H1 (cell line): ENCODE measurements around the gene ARV1. TPM values are rescaled to one million over a fixed set of nuclear protein-coding genes. Genes with fewer than 3 reads are reported as not detected.

Source experiments
- CTCF ChIA-PET: fragments of 300-600 bp; sonication (Branson Sonifier 250); formaldehyde crosslinking; loops from one replicate; lab custom pipeline; 2021; ENCODE audit not compliant: partially characterized antibody; lab: Charles Lee
- POLR2A ChIA-PET: fragments of 300-600 bp; sonication (Branson Sonifier 250); formaldehyde crosslinking; loops from one replicate; lab custom pipeline; 2021; ENCODE audit warnings: inconsistent platforms; ENCODE audit not compliant: partially characterized antibody; lab: Charles Lee
- DNase-seq, 2 experiments: peaks; one replicate each; pipeline versions ENCODE4 v3.0.0 to v3.0.0-alpha.2; 2010 to 2022; ENCODE audit warnings: low spot score in 2 of 2, low read depth in 1 of 2, mixed read lengths in 1 of 2
- FAIRE-seq: peaks from 2 replicates; lab custom pipeline; 2011; peaks lifted over from hg19 to GRCh38; lab: Jason Lieb, UNC
- H2AFZ ChIP-seq: 2 replicates; pipeline ENCODE4 v1.8.1; 2012; ENCODE audit warnings: low read length, inconsistent platforms
- H2AK5ac ChIP-seq: 2 replicates; pipeline ENCODE4 v1.6.1; 2013; ENCODE audit warnings: low read depth, low read length
- H2BK120ac ChIP-seq: replicated peaks from 2 replicates; pipeline ENCODE3; 2013; ENCODE audit warnings: low read depth, low read length, inconsistent platforms
- H2BK12ac ChIP-seq: 2 replicates; pipeline ENCODE4 v1.6.1; 2013; ENCODE audit warnings: low read depth, low read length
- H2BK15ac ChIP-seq: 2 replicates; pipeline ENCODE4 v1.6.1; 2013; ENCODE audit warnings: low read length
- H2BK20ac ChIP-seq: 2 replicates; pipeline ENCODE4 v1.6.1; 2013; ENCODE audit warnings: low read length
- H2BK5ac ChIP-seq: 2 replicates; pipeline ENCODE4 v1.6.1; 2013; ENCODE audit warnings: low read depth, low read length
- H3K14ac ChIP-seq: 2 replicates; pipeline ENCODE4 v1.6.1; 2013; ENCODE audit warnings: inconsistent platforms; ENCODE audit not compliant: insufficient read length
- H3K18ac ChIP-seq: 2 replicates; pipeline ENCODE4 v1.6.1; 2013; ENCODE audit warnings: low read length; ENCODE audit errors: extremely low read depth
- H3K23ac ChIP-seq: 2 replicates; pipeline ENCODE4 v1.6.1; 2013; ENCODE audit warnings: inconsistent platforms; ENCODE audit not compliant: insufficient read length
- H3K23me2 ChIP-seq: 2 replicates; pipeline ENCODE4 v1.6.1; 2013; ENCODE audit warnings: low read depth, low read length
- H3K27ac ChIP-seq: 2 replicates; pipeline ENCODE4 v1.6.1; 2011; ENCODE audit warnings: low read depth, low read length, inconsistent platforms
- H3K27me3 ChIP-seq, 4 experiments: replicated peaks in 1 of 4; 1 replicate in 1 of 4; 2 replicates in 3 of 4; pipeline versions ENCODE4 v1.6.1 to v1.8.1; 2011 to 2013; ENCODE audit warnings: low read length in 3 of 4, mild to moderate bottlenecking in 3 of 4, inconsistent platforms in 2 of 4, mixed read lengths in 2 of 4, moderate library complexity in 1 of 4; ENCODE audit not compliant: control insufficient read depth in 3 of 4, insufficient read depth in 3 of 4; ENCODE audit errors: extremely low read depth in 1 of 4
- H3K36me3 ChIP-seq, 4 experiments: 2 replicates each; pipeline versions ENCODE4 v1.6.1 to v1.8.1; 2011 to 2013; ENCODE audit warnings: mild to moderate bottlenecking in 4 of 4, low read length in 3 of 4, moderate library complexity in 2 of 4, control low read depth in 1 of 4, inconsistent platforms in 1 of 4; ENCODE audit not compliant: insufficient read depth in 4 of 4, control insufficient read depth in 2 of 4
- H3K4ac ChIP-seq: replicated peaks from 2 replicates; pipeline ENCODE3; 2013; ENCODE audit warnings: low read length, low read depth, mixed read lengths, inconsistent platforms; ENCODE audit not compliant: insufficient read length
- H3K4me1 ChIP-seq, 4 experiments: replicated peaks in 1 of 4; 1 replicate in 1 of 4; 2 replicates in 3 of 4; pipeline versions ENCODE4 v1.6.1 to v1.8.1; 2011 to 2013; ENCODE audit warnings: low read length in 3 of 4, inconsistent platforms in 2 of 4, mixed read lengths in 1 of 4; ENCODE audit not compliant: insufficient read depth in 4 of 4, control insufficient read depth in 3 of 4
- H3K4me2 ChIP-seq, 2 experiments: 2 replicates each; pipeline versions ENCODE4 v1.6.1 to v1.8.1; 2011 to 2013; ENCODE audit warnings: low read depth in 2 of 2, low read length in 2 of 2, control low read depth in 1 of 2, inconsistent platforms in 1 of 2, mild to moderate bottlenecking in 1 of 2; ENCODE audit not compliant: insufficient read depth in 1 of 2
- H3K4me3 ChIP-seq, 4 experiments: fragments of 200-600, 300-600 bp in 1 of 4; sonication (generic), shearing (Covaris generic), sonication (Bioruptor Twin) in 1 of 4; 2 replicates each; pipeline versions ENCODE4 v1.5.1 to v1.8.1; 2011 to 2016; ENCODE audit warnings: low read length in 4 of 4, low read depth in 3 of 4, control low read depth in 2 of 4, inconsistent platforms in 2 of 4, mild to moderate bottlenecking in 2 of 4, mixed read lengths in 1 of 4, moderate library complexity in 1 of 4; ENCODE audit not compliant: insufficient read depth in 2 of 4; ENCODE audit errors: extremely low read depth in 1 of 4
- H3K56ac ChIP-seq: replicated peaks from 2 replicates; pipeline ENCODE3; 2013; ENCODE audit warnings: low read depth, mild to moderate bottlenecking, mixed read lengths, low read length, inconsistent platforms; ENCODE audit not compliant: insufficient read length
- H3K79me1 ChIP-seq: 2 replicates; pipeline ENCODE4 v1.6.1; 2013; ENCODE audit warnings: low read depth, low read length, control low read depth
- H3K79me2 ChIP-seq, 2 experiments: 2 replicates each; pipeline versions ENCODE4 v1.6.1 to v1.8.1; 2012 to 2013; ENCODE audit warnings: low read length in 2 of 2, mild to moderate bottlenecking in 2 of 2, inconsistent platforms in 1 of 2; ENCODE audit not compliant: insufficient read depth in 2 of 2, control insufficient read depth in 1 of 2
- H3K9ac ChIP-seq, 4 experiments: replicated peaks in 1 of 4; 1 replicate in 1 of 4; 2 replicates in 3 of 4; pipeline versions ENCODE4 v1.6.1 to v1.8.1; 2011 to 2013; ENCODE audit warnings: low read depth in 3 of 4, low read length in 3 of 4, control low read depth in 2 of 4, mild to moderate bottlenecking in 2 of 4, moderate library complexity in 2 of 4, inconsistent platforms in 1 of 4; ENCODE audit errors: extremely low read depth in 1 of 4
- H3K9me3 ChIP-seq, 2 experiments: 2 replicates each; pipeline versions ENCODE4 v1.6.1 to v1.8.1; 2012 to 2013; ENCODE audit warnings: mild to moderate bottlenecking in 2 of 2, moderate library complexity in 2 of 2, control low read depth in 1 of 2, inconsistent platforms in 1 of 2, low read depth in 1 of 2, low read length in 1 of 2, mixed read lengths in 1 of 2; ENCODE audit not compliant: insufficient read depth in 2 of 2
- H4K20me1 ChIP-seq, 2 experiments: replicated peaks in 1 of 2; 2 replicates each; pipeline versions ENCODE3 to v1.8.1; 2011 to 2013; ENCODE audit warnings: inconsistent platforms in 2 of 2, low read length in 2 of 2, mild to moderate bottlenecking in 1 of 2; ENCODE audit not compliant: insufficient read depth in 2 of 2, control insufficient read depth in 1 of 2
- H4K5ac ChIP-seq: 2 replicates; pipeline ENCODE4 v1.6.1; 2013; ENCODE audit warnings: low read length, low read depth, mixed read lengths, inconsistent platforms; ENCODE audit not compliant: insufficient read length
- H4K8ac ChIP-seq: 2 replicates; pipeline ENCODE4 v1.8.0; 2013; ENCODE audit warnings: mild to moderate bottlenecking, moderate library complexity, low read length, inconsistent platforms; ENCODE audit not compliant: insufficient read depth; ENCODE audit errors: extremely low read depth
- H4K91ac ChIP-seq: replicated peaks from 2 replicates; pipeline ENCODE3; 2013; ENCODE audit warnings: low read length, mixed read lengths, inconsistent platforms; ENCODE audit not compliant: insufficient read length
- CBX5 ChIP-seq: fragments of 300-800, 300-1000 bp; sonication (generic); IDR thresholded peaks from 2 replicates; pipeline ENCODE4 v1.7.1; 2016; ENCODE audit warnings: antibody characterized with exemption, low read length, low read depth
- CTBP2 ChIP-seq: IDR thresholded peaks from 2 replicates; pipeline ENCODE4 v1.7.0; 2011; ENCODE audit warnings: borderline replicate concordance, mild to moderate bottlenecking, moderate library complexity, mixed read lengths, low read length; ENCODE audit not compliant: insufficient read depth, insufficient read length
- EP300 ChIP-seq, 2 experiments: IDR thresholded peaks; 1 replicate in 1 of 2; 2 replicates in 1 of 2; pipeline ENCODE4 v1.6.1; 2011 to 2012; ENCODE audit warnings: low read depth in 2 of 2, low read length in 2 of 2, mild to moderate bottlenecking in 2 of 2, borderline replicate concordance in 1 of 2, inconsistent platforms in 1 of 2, moderate library complexity in 1 of 2
- JUN ChIP-seq: IDR thresholded peaks from 2 replicates; pipeline ENCODE4 v1.6.1; 2011; ENCODE audit warnings: low read depth, mild to moderate bottlenecking, improper control_type of control experiment, low read length
- MAFK ChIP-seq: IDR thresholded peaks from 2 replicates; pipeline ENCODE4 v1.6.1; 2012; ENCODE audit warnings: low read depth, mild to moderate bottlenecking, improper control_type of control experiment, low read length
- RFX5 ChIP-seq: IDR thresholded peaks from 2 replicates; pipeline ENCODE4 v1.6.1; 2011; ENCODE audit warnings: low read depth, low read length, improper control_type of control experiment, borderline replicate concordance
- TBP ChIP-seq: IDR thresholded peaks from 2 replicates; pipeline ENCODE4 v1.6.1; 2011; ENCODE audit warnings: low read depth, low read length, improper control_type of control experiment
- WGBS, 2 experiments: shearing (Covaris generic) in 1 of 2; methylation state at CpG; one replicate each; pipeline versions ENCODE4 v1.1.6 to v1.1.7; 2013 to 2015; ENCODE audit warnings: low lambda C conversion rate in 2 of 2, mixed read lengths in 2 of 2, inconsistent platforms in 1 of 2, low coverage in 1 of 2, missing lambda C conversion rate in 1 of 2; ENCODE audit not compliant: insufficient replicate concordance in 2 of 2, insufficient coverage in 1 of 2, insufficient read length in 1 of 2; ENCODE audit errors: extremely low coverage in 1 of 2, missing lambda C conversion rate in 1 of 2; 5-methylcytosine and 5-hydroxymethylcytosine counted together
- polyA plus RNA-seq, 7 experiments: library from polyadenylated mRNA; depleted of rRNA in 3 of 7; stranded (reverse) in 5 of 7; unstranded in 2 of 7; fragments of >200 nt in 5 of 7; fragments of 200-250 nt in 2 of 7; gene quantifications; 1 replicate in 5 of 7; 2 replicates in 1 of 7; 4 replicates in 1 of 7; pipeline versions ENCODE4 v1.2.1 to v1.2.3, GENCODE V29; 2011 to 2013; ENCODE audit warnings: missing spikeins in 2 of 7, mixed read lengths in 2 of 7
- total RNA-seq: library from RNA; stranded (reverse); fragmentation: NEBNext Ultra II Directional; extraction: Animal tissue kit (Norgen Biotek cat#: 25700); gene quantifications from 2 replicates; pipeline ENCODE4 v1.2.1, GENCODE V29; 2021
- TF ChIP-seq, protein P1 (sequence below): IDR thresholded peaks from 2 replicates; pipeline ENCODE4 v1.6.1; 2011; ENCODE audit warnings: low read length, improper control_type of control experiment

Gene ARV1
- total and polyA plus RNA-seq, 2 of the 8 experiments (the other 6 are each of a cell fraction or from before 2014, with no cell fraction given), result 13.1 to 13.4 TPM

DNA sequence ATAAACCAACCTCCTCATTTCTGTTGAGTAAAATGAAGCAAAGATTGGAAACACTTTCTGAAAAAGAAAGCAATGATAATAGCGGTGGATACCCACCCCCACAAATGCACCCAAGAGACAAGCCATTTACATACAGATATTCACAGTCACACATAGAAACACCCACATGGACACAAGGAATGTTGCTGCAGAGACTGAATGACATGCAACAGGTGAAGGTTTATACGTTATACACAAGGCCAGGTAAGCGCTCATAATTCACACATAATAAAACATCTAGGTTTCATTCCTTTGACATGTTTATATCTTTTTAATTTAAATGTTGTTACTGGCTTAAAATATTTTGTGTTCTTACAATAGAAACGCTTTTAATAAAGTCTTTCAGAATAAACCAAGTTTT, 21.3 kb downstream of the ARV1 start:
- Histone ChIP-seq H3K9ac (no peak overlapping the region), H3K79me2 (no peaks in the 10 kb centered on the region), H2BK20ac (no peak overlapping the region), H2BK120ac (no peak overlapping the region), H4K91ac (no peak overlapping the region), H2BK5ac (no peak overlapping the region), H2BK12ac (no peak overlapping the region), H4K8ac (no peak overlapping the region), H3K14ac (no peak overlapping the region), H3K23me2 (peaks cover 2% of the 10 kb centered on the region; the same call in 1 of the 2 replicates), H3K4me3 (no peak overlapping the region), H3K36me3 (peaks cover 2 to 19% (median 10%) of the 10 kb centered on the region in 4 experiments; a peak in 6 of 8 replicates), H3K9me3 (peaks cover 0 to 5% of the 10 kb centered on the region in 2 experiments; a peak in 1 of 4 replicates), H3K56ac (no peak overlapping the region), H3K27ac (no peak overlapping the region), H3K4me2 (no peak overlapping the region), H3K27me3 (no peaks in the 10 kb centered on the region), H3K79me1 (no peaks in the 10 kb centered on the region), H2AK5ac (no peak overlapping the region), H3K4me1 (no peaks in the 10 kb centered on the region), H4K20me1 (peaks cover 0 to 2% of the 10 kb centered on the region in 2 experiments), H3K18ac (no peak overlapping the region), H3K4ac (no peak overlapping the region), H4K5ac (no peak overlapping the region), H3K23ac (no peak overlapping the region), H2BK15ac (no peak overlapping the region), H2AFZ (no peak overlapping the region)
- ChIA-PET CTCF (interaction anchor here (1.0 kb wide), 1 partner anchor 11 kb away, joined by 3 read pairs; no protein-coding TSS in a partner anchor), POLR2A (no interaction called here)
- TF ChIP-seq, protein P1, sequence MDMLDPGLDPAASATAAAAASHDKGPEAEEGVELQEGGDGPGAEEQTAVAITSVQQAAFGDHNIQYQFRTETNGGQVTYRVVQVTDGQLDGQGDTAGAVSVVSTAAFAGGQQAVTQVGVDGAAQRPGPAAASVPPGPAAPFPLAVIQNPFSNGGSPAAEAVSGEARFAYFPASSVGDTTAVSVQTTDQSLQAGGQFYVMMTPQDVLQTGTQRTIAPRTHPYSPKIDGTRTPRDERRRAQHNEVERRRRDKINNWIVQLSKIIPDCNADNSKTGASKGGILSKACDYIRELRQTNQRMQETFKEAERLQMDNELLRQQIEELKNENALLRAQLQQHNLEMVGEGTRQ, result no peak
- TF ChIP-seq EP300 (IDR thresholded peaks at IDR 0.05; ENCODE audit: borderline replicate concordance in 1 of 2, low read depth in 2 of 2, low read length in 2 of 2) (no peak), RFX5 (no peak), TBP (no peak), CTBP2 (no peak), CBX5 (no peak), JUN (no peak), MAFK (no peak)
- no peak for DNase-seq
- FAIRE-seq, result no peak
- WGBS, 2 experiments, result 90% methylated on average over 4 of the region's 4 CpGs; no CpG with 5 or more reads in 1 of the 2 experiments
